GM21390 (cell line): ENCODE results near the gene ZNF143.

ENCODE experiments used
- ATAC-seq: cut with Tn5 transposase; IDR thresholded peaks from one replicate; pipeline ENCODE4 v1.9.1; 2021; ENCODE audit not compliant: unreplicated experiment

The ZNF143 gene

GRCh38 chr11:9573775-9574621 lies 113.2 kb downstream of the ZNF143 start:
- ATAC-seq = peak; percentile 28

- ATAC-seq = no peak
Measured at GRCh38 chr11:9574622-9575259, 113.9 kb downstream of the ZNF143 start.

GRCh38 chr11:9575260-9576240 lies 114.7 kb downstream of the ZNF143 start:
- ATAC-seq = no peak

GRCh38 chr11:9576701-9577381 lies 116.0 kb downstream of the ZNF143 start:
- no peak for ATAC-seq

GRCh38 chr11:9577556-9577955 lies 116.7 kb downstream of the ZNF143 start:
- ATAC-seq = no peak
